ENCODE results near the gene CBX8. TPM values are rescaled to one million over a fixed set of nuclear protein-coding genes. Genes with fewer than 3 reads are reported as not detected.

The CBX8 gene
- total RNA-seq = 2.6 and 3.4 TPM in 2 replicates

GRCh38 chr17:79796763-79797491, at the start of gene CBX8:
CBX8 (minus strand) TSS chr17:79797077; CDS start chr17:79796998, 79 bp downstream.

DNA sequence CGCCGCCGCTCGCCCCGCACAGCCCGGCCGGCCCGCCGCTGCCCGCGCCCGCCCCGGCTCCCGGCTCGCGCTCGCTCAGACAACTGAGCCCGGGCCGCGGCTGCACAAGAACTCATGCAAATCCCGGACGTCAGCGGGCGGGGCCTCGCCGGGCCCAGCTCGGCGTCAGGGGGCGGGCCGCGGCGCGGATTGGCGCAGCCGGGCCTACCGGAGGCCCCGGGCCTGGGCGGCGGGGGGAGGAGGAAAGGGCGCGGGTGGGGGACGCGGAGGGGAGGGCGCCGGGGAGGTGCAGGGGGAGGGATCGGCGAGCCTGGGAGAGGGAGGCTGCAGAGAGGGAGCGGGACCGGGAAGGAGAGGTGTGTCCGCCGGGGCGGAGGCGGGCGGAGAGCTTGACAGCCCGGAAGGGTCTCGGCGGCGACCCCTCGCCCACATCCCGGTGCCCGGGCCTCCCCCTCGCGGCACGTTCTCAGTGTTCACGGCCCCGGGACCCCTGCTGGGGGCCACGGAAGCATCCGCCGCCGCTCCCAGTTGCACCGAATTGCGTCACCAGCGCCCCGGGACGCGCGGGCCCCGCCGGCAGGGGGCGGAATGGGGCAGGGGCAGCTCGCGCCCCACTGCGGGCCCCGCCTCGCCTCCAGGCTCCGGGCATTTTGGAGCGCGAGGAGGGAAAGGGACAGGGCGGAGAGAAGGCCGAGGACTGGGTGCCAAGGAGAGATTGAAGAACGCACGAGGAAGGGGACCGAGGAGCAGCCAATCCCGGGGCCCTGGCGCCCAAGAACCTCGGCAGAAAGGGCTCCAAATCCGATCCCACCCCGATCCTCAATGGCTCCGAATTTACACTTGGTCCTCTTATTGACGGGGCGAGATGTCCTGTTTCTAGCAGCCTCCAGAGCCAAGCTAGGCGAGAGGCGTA, 42.7 kb upstream of the CBX8 start, which contains the start of gene CBX4:
CBX4 (minus strand) TSS at position 85 of the 913 bp plus-strand sequence. CDS start 189 bp downstream, outside the sequence.

GRCh38 chr17:79777894-79778503, 18.9 kb downstream of the CBX8 start, which contains the start of gene CBX2:
CBX2 (plus strand) TSS chr17:79778148; CDS start chr17:79778236, 88 bp downstream.

Other genes with a start within 250 kb of the CBX8 start
- gene RBFOX3, start 186.0 kb downstream of the CBX8 start, total RNA-seq = not detected in 2 replicates
- gene ENPP7, start 66.1 kb downstream of the CBX8 start, total RNA-seq = not detected in 2 replicates
- 1.1 and 1.9 TPM in 2 replicates for gene CBX2, start 18.9 kb downstream of the CBX8 start, total RNA-seq
- 15.9 and 17.0 TPM in 2 replicates for gene CBX4, start 42.4 kb upstream of the CBX8 start, total RNA-seq
- gene TBC1D16, start 238.8 kb upstream of the CBX8 start, total RNA-seq = 28.7 and 38.3 TPM in 2 replicates
- gene CCDC40, start 239.6 kb upstream of the CBX8 start, total RNA-seq = 3.5 and 4.7 TPM in 2 replicates

All from hair follicle dermal papilla cell (primary cell).